HUES48 (cell line): Measurements from ENCODE around the gene RASA3.

Experiments used
- H3K27ac ChIP-seq: one replicate; pipeline ENCODE4 v1.7.0; 2013; ENCODE audit warnings: low read depth, low read length, inconsistent platforms
- H3K27me3 ChIP-seq: 2 replicates; pipeline ENCODE4 v1.6.1; 2013; ENCODE audit warnings: mild to moderate bottlenecking, low read length; ENCODE audit not compliant: control insufficient read depth, insufficient read depth
- H3K36me3 ChIP-seq: 2 replicates; pipeline ENCODE4 v1.6.1; 2013; ENCODE audit warnings: low read length; ENCODE audit not compliant: control insufficient read depth, insufficient read depth
- H3K4me1 ChIP-seq: 2 replicates; pipeline ENCODE4 v1.6.1; 2013; ENCODE audit warnings: mild to moderate bottlenecking, low read length; ENCODE audit not compliant: control insufficient read depth, insufficient read depth
- H3K4me3 ChIP-seq: 2 replicates; pipeline ENCODE4 v1.5.1; 2013; ENCODE audit warnings: mild to moderate bottlenecking, low read depth, low read length
- H3K9ac ChIP-seq: 2 replicates; pipeline ENCODE4 v1.6.1; 2013; ENCODE audit warnings: mild to moderate bottlenecking, low read depth, low read length, moderate library complexity
- H3K9me3 ChIP-seq: 2 replicates; pipeline ENCODE4 v1.6.1; 2013; ENCODE audit warnings: low read length; ENCODE audit not compliant: control insufficient read depth, insufficient read depth

Gene RASA3

DNA sequence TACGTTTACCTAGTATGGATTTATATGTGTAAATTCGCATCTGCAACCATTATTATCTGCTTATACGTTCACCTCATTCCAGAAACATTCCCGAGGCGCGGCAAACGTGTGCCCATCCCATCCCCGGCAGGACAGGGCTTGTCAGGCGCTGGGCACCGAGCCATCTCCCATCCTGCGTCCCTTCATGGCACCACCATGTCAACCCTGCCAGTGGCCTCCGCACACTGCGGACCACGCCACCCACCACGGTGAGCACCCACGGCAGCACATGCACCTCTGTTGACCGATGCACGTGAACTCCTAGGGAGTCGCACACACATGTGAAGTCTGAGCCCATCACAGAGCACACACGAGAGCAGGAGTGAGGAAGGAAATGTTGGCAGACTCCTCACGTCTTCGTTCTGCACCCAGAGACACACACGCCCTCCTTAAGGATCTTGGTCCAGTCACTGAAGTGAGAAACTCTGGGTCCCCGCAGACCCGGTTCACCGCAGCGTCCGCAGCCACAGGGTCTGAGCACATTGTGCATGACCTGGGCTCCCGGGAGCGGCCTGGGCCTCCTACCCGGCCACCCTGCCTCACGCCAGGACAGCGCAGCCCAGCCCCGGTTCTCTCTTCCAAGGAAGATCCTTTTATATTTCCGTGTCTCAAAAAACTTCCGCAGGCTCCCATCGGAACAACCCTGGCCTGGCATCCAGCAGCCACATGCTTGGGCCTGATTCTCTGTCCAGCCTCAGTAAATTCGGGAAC, 90.2 kb downstream of the RASA3 start:
- H3K4me1 ChIP-seq: peaks cover 7% of the 10 kb centered on the region; the same call in 1 of the 2 replicates
- H3K27ac ChIP-seq: no peak overlapping the region
- no peaks in the 10 kb centered on the region for H3K36me3 ChIP-seq
- H3K27me3 ChIP-seq: no peaks in the 10 kb centered on the region
- H3K4me3 ChIP-seq: no peak overlapping the region
- H3K9ac ChIP-seq: no peak overlapping the region; the same call in 1 of the 2 replicates
- H3K9me3 ChIP-seq: no peaks in the 10 kb centered on the region

DNA sequence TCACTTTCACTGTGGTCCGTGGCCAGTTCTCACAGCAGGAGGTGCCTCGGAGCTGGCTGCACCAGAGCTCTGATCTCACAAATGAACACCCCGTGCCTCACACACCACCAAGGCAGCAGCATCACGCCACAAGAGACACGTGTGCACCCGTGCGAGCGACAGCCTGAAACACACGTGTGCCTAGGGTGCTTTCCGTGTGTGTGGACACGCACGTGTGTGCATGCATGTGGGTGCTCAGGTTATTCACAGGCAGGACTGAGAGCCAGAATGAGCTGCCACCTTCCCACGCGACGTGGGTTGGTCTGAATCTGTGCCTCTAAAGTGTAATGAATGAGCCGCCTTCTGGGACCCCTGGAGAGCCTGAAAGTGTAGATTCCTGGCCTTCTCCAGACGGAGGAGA, 90.9 kb downstream of the RASA3 start:
- H3K36me3 ChIP-seq: no peaks in the 10 kb centered on the region
- peaks cover 14% of the 10 kb centered on the region; the same call in 1 of the 2 replicates for H3K4me1 ChIP-seq
- no peaks in the 10 kb centered on the region for H3K27me3 ChIP-seq
- H3K27ac ChIP-seq: no peak overlapping the region
- no peak overlapping the region for H3K9ac ChIP-seq
- no peak overlapping the region for H3K4me3 ChIP-seq
- no peaks in the 10 kb centered on the region for H3K9me3 ChIP-seq

DNA sequence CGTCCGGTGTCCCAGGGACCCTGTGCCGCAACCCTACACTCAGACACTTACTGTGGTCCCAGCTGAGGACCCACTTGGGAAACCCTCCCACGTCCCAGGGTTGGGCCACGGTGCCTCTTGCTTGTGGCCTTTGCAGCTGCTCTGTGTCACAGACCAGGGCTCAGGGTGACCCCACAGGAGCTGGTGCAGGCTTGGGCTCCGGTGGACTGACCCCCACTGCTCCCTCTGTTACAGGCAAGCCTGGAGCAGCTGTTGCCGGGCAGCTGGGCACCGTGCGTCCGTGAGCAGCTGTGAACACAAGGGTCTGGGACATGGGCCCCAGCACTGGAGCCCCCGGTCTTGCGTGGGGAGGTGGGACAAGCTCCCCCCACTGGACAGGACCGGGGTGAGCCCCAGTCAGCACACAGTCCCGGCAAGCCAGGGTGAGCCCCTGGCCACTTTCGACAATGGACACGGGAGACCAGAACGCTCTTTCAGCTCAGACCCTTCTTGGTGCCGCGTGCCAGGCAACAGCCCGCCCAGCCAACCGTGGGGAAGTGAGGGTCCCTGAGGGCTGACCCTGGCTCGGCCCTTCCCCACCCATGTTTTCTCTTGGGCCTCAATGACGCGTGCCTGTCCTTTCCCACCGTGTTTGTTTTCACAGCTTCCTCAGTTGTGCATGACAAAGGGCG, 92.8 kb downstream of the RASA3 start:
- Histone ChIP-seq H3K9me3 (no peaks in the 10 kb centered on the region), H3K9ac (no peak overlapping the region), H3K4me3 (no peak overlapping the region), H3K4me1 (peaks cover 23% of the 10 kb centered on the region), H3K27me3 (no peaks in the 10 kb centered on the region), H3K27ac (no peak overlapping the region), H3K36me3 (no peaks in the 10 kb centered on the region)

DNA sequence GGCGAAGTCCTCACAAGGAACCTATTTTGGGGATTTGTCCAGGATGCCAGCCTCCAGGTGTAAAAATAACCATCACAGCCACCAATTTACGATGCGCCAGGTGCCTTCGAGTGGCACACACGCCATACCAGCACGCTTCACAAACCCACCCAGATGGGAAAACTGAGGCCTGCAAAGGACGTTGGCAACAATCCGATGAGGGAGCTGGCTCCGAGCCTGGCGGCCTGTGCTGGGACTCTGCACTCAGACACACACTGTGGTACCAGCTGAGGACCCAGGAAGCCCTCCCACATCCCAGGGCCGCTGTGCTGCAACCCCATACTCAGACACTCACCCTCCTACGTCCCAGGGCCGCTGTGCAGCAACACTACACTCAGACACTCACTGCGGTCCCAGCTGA, 93.5 kb downstream of the RASA3 start:
- Histone ChIP-seq H3K27ac (no peak overlapping the region), H3K9ac (no peak overlapping the region), H3K4me3 (no peak overlapping the region), H3K9me3 (no peaks in the 10 kb centered on the region), H3K36me3 (no peaks in the 10 kb centered on the region), H3K27me3 (no peaks in the 10 kb centered on the region), H3K4me1 (peaks cover 23% of the 10 kb centered on the region)

DNA sequence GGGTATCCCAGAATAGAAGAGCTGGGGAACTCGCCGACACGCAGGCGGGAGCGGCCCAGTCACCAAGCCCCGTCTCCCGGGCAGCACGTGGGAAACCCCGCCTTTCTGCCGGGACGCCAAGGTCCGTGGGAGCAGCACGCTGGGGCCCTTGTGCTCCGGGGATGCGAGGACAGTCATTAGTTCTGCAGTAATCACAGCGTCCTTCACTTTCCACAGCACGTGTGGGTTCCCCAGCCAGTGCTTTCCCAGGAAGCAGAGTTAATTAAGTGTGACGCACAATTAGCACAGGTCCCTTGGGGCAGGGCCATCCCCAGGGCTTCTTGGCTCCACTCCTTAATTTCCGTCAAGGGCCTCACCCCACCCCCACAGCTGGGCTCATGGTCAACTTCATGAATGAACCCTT, 94.2 kb downstream of the RASA3 start:
- Histone ChIP-seq H3K36me3 (no peaks in the 10 kb centered on the region), H3K9ac (no peak overlapping the region), H3K9me3 (no peaks in the 10 kb centered on the region), H3K4me3 (no peak overlapping the region), H3K4me1 (peaks cover 23% of the 10 kb centered on the region), H3K27me3 (no peaks in the 10 kb centered on the region), H3K27ac (no peak overlapping the region)

DNA sequence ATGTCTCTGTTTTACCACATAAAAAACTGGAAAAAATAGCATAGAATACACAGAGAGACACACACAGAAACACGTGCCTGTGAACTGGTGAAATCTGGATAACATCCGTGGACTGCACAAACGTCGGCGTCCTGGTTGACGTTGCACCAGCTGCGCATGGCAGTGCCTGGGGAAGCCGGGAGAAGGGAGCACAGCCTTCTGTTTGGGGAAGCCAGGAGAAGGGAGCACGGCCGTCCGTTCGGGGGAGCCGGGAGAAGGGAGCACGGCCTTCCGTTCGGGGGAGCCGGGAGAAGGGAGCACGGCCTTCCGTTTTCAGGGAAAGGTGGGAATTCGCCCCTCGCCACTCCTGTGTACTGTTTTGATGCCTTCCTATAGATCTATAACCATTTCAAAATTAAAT, 94.7 kb downstream of the RASA3 start:
- Histone ChIP-seq H3K27me3 (no peaks in the 10 kb centered on the region), H3K4me1 (peaks cover 23% of the 10 kb centered on the region), H3K36me3 (no peaks in the 10 kb centered on the region), H3K27ac (no peak overlapping the region), H3K4me3 (no peak overlapping the region), H3K9ac (no peak overlapping the region), H3K9me3 (no peaks in the 10 kb centered on the region)

DNA sequence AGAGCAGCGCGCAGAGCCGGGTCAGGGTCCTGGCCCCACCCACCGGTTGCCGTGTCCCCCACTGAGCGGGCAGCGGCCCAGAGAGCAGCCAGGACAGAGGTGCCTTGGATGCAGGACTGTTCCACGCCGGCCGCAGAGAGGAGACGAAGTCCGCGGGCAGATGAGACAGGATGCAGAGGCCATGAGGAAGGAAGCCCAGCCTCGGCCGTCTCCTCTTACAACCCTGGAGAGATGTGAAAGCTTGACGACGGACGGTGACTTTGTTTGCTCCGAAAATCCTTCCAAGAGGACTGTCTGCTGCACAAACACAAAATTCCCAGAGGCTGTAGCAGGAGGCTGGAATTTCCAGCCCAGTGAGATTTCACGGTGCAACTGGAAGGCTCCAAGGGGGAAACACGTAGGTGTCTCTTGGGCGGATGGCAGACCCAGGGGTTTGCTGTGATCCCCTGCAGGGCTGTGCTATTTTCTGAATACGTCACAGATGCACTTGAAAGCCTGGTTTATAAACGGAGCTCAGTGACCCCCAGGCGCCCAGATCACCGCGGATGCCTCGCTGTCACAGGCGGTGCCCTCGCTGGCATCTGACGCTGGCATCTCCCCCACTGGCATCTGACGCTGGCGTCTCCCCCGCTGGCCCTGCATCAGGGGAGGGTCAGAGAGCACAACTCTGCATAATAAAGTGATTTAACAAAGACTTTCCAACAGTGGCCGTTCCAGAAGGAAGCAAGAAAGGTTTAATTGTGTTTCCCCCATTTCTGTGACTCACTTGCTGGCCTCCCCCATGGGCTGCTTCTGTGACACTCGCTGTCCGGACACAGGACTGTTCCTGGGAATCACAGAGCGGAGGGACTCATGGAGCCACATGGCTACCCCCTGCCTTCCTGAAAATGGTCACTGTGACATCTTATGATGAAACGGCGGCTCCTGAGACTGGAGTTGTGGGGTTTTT, 96.6 kb downstream of the RASA3 start:
- Histone ChIP-seq H3K9ac (no peak overlapping the region), H3K9me3 (no peaks in the 10 kb centered on the region), H3K27me3 (no peaks in the 10 kb centered on the region), H3K4me3 (no peak overlapping the region), H3K4me1 (peaks cover 23% of the 10 kb centered on the region), H3K27ac (peak overlapping the region; percentile 35), H3K36me3 (0 out of 2 replicates have a peak, but pooled peaks cover 3% of the 10 kb centered on the region)

DNA sequence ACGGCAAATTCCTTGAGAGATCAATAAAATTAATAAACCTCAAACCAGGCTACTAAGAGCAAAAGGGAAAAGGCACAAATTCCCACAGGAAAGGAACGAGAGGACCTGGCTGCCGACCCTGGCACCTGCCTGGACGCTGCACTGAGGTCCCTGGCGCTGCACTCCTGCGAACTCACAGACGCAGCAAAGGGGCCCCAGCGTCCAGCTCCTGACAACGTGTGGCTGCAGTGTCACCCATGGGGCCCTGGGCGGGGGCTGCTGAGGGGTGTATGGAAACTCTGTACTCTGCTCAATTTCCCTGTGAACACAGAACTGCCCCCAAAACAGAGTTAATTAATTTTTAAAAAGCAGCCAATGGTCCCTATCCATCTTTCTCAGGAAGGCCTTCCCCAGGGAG, 97.2 kb downstream of the RASA3 start:
- H3K9me3 ChIP-seq: no peaks in the 10 kb centered on the region
- 0 out of 2 replicates have a peak, but pooled peaks cover 3% of the 10 kb centered on the region for H3K36me3 ChIP-seq
- no peaks in the 10 kb centered on the region for H3K27me3 ChIP-seq
- H3K9ac ChIP-seq: no peak overlapping the region
- H3K4me3 ChIP-seq: no peak overlapping the region
- peaks cover 23% of the 10 kb centered on the region for H3K4me1 ChIP-seq
- peak overlapping the region; percentile 35 for H3K27ac ChIP-seq

DNA sequence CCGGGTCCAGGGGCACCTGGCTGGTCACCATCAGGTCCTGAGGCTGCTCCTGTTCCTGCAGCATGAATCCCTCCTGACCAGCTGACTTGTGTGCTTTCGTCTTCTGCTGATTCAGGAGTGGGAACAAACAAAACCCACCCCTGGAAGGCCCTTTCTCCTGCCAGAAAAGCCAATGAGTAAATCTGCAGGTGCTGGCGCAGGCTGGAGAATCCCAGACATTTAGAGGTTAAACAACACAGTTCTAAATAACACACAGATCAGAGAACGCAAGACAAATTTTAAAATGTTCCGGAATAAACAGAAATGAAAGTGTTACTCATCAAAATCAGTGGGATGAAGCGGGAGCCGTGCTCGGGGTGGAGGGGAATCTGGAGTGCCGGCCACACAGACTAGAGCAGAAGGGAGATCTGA, 97.9 kb downstream of the RASA3 start:
- H3K9me3 ChIP-seq: no peaks in the 10 kb centered on the region
- H3K36me3 ChIP-seq: 0 out of 2 replicates have a peak, but pooled peaks cover 3% of the 10 kb centered on the region
- no peak overlapping the region for H3K9ac ChIP-seq
- no peak overlapping the region for H3K27ac ChIP-seq
- peaks cover 19% of the 10 kb centered on the region for H3K4me1 ChIP-seq
- no peaks in the 10 kb centered on the region for H3K27me3 ChIP-seq
- no peak overlapping the region for H3K4me3 ChIP-seq

DNA sequence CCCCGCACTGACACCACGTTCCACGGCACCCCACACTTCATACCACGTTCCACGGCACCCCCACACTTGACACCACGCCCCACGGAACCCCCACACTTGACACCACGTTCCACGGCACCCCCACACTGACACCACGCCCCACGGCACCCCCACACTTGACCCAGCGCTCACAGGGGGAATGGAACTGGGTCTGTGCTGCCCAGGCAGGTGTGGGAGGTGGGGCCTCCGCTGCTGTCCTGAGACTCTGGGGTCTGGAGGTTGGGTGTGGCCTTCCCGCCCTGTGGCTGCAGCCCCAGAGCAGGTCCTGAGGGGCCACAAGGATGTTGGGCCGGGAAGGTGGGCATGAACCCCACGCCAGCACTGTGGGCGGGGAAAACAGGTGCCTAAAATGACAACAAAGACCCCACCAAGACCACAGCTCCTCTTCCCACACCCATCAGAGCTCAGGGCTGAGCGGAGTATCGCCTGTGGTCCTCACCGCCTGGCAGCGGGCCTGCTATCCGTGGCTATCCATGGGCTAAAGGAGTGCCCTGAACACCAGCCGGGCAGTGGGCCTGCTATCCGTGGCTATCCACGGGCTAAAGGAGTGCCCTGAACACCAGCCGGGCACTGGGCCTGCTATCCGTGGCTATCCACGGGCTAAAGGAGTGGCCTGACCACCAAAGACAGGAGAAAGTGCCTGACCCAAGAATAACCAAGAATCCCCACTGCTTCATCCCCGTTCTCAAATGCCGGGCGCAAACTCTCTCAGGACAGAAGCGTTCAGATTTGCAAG, 98.7 kb downstream of the RASA3 start:
- 0 out of 2 replicates have a peak, but pooled peaks cover 3% of the 10 kb centered on the region for H3K36me3 ChIP-seq
- no peaks in the 10 kb centered on the region for H3K9me3 ChIP-seq
- H3K27ac ChIP-seq: no peak overlapping the region

More for the DNA sequence above, 98.7 kb downstream of the RASA3 start:
- Histone ChIP-seq H3K4me1 (peaks cover 19% of the 10 kb centered on the region), H3K4me3 (no peak overlapping the region), H3K27me3 (no peaks in the 10 kb centered on the region), H3K9ac (no peak overlapping the region)
